DMS153 (cell line): Measurements from ENCODE around the gene CDH4.
A peak's percentile ranks its signal among the peaks of the same experiment; 100 is the strongest.

Experiments
- DNase-seq: peaks from one replicate; lab custom pipeline; 2025; lab: John Stamatoyannopoulos, UW

The CDH4 gene

GRCh38 chr20:61582196-61582923, 330.3 kb downstream of the CDH4 start:
- DNase-seq = no peak

- no peak for DNase-seq
Measured at GRCh38 chr20:61583356-61583755, 331.3 kb downstream of the CDH4 start.

DNA sequence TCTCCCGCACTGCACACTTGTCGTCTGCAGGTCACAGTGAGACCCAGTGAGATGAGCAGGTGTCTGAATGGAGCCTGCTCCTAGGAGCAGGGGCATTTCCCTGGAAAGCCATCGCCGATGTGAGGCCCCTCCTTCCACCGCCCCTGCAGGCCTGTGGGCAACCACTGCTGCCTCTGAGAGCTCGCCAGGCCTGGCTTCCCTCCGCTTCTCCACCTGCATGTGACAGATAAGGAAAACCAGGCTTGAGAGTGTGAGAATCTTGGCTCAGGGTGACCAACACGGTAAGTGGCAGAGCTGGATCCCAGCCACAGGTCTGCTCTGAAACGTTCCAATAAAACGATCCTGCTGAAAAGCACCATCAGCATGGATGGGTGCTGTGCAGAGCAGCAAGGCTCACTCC, 332.8 kb downstream of the CDH4 start:
- DNase-seq = no peak

- DNase-seq = no peak
Measured at GRCh38 chr20:61585764-61586163, 333.7 kb downstream of the CDH4 start.

DNA sequence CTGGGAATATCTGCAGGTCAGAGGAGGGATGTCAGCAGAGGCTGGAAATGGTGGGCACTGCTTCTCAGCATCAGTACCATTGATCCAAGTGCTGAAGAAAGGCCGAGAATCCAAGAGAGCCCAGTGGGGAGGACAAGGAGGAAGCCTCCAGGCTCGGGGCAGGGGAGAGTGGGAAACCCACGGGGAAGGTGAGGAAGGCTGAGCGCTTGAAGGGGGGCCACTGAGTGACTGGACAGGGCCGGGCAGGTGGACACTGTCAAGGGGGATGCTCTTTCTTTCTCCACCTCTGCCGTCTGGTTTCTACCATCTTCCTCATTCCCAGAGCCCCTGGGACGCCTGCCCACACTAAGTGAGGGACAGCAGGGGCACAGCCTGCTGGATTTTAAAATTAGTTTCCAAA, 335.0 kb downstream of the CDH4 start:
- DNase-seq = no peak

- DNase-seq = no peak
Measured at GRCh38 chr20:61587681-61588289, 335.7 kb downstream of the CDH4 start.

- no peak for DNase-seq
Measured at GRCh38 chr20:61588411-61589385, 336.6 kb downstream of the CDH4 start.

GRCh38 chr20:61590236-61590635, 338.2 kb downstream of the CDH4 start:
- no peak for DNase-seq

- DNase-seq = no peak
Measured at GRCh38 chr20:61593516-61593915, 341.5 kb downstream of the CDH4 start.

GRCh38 chr20:61594198-61594597, 342.1 kb downstream of the CDH4 start:
- DNase-seq = no peak

DNA sequence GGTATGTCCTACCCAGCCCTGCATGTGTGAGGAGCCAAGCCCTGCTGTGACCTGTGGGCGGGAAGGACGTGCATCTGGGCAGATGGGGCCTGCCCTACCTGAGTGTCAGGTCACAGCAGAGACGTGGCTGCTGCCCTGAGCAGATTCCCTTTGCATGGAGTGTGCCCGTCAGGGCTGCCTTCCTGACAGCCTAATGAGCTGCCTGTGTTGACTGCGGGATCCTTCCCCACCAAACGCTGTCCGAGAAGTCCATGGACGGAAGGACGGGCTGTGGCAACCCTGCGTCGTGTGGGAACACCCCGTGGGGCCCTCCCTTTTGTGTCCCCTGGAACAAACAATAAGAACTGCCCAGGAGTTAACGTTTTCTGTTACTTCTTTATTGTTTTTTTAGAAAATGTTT, 343.2 kb downstream of the CDH4 start:
- no peak for DNase-seq

GRCh38 chr20:61596687-61597330, 344.7 kb downstream of the CDH4 start:
- no peak for DNase-seq

- DNase-seq = no peak
Measured at GRCh38 chr20:61597996-61598395, 345.9 kb downstream of the CDH4 start.

DNA sequence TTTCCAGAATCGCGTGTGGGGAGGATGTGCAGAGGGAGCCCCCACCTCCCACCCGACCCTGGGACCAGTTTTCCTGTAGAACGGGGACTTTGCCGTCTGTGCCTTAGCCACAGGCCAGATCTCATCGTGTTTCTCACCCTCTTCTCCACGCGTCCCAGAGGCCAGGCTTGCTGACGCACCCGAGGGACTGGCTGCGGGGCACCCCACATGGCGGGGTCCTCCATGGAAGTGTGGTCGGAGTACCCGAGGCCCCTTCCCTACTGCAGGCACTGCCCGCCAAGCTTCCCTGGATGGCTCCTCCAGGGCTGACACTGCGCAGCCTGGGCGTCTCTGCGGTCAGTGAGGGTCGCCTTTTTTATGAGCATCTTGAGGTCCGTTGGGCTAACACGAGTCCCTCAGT, 346.5 kb downstream of the CDH4 start:
- DNase-seq = no peak

DNA sequence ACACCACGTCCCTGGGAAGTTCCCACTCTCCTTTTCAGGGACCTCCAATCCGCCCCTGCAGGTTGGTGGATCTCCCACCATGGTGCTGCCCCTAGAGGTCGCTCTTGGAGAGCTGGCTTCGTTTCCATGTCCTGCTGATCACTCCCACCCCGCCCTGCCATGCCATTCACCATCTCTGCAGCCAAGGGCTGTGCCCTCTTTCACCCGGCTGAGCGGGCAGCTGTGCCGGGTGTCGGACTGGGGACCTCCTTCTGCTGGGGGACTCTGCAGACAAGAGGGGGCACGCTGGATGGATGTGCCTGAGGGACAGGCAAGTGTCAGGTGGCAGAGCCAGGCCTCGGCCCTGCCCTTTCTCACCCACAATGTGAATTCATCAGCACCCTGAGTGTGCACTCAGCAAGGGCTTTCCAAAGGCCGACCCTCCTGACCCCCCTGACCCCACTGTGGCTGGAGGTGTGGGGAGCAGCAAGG, 347.0 kb downstream of the CDH4 start:
- no peak for DNase-seq

- peak; percentile 5 for DNase-seq
Measured at GRCh38 chr20:61599541-61599992, 347.5 kb downstream of the CDH4 start.

GRCh38 chr20:61600016-61600415, 348.0 kb downstream of the CDH4 start:
- no peak for DNase-seq

DNA sequence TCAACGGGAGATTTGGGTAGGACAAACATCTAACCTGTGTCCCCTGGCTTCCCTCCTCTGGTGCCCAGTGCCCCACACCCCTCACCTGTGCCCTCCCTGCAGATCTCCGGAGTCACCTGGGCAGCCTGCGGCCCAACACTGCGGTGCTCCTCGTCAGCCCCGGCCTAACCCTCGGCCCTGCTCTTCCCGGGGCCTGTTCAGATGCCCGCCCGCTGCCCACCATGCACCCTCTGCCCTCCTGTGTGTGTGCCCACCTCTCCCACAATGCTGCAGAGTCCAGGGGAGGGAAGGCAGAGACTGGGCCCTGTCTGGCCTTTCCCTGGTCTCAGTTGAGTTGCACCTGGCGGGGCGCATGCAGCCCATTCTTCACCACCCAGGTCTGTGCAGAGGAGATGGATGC, 349.3 kb downstream of the CDH4 start:
- DNase-seq = no peak

DNA sequence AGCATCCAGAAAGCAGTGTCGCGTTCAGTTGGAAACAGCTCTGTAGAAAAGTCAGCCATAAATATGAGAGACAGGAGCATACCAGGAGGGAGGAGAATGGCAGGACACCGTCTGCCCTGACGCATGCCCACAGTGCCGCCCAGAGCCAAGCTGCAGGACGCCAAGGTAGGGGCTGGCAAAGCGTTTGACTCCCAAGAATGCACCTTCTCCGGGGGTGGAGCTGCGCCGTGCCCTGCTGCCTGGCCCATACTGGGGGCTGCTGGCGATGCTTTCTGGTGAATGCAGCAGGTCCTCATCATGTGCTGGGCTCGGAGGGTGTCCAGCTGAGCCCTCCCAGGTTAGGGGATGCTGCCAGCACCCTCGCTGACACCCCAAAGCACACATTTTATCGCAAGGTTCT, 349.8 kb downstream of the CDH4 start:
- DNase-seq = no peak

DNA sequence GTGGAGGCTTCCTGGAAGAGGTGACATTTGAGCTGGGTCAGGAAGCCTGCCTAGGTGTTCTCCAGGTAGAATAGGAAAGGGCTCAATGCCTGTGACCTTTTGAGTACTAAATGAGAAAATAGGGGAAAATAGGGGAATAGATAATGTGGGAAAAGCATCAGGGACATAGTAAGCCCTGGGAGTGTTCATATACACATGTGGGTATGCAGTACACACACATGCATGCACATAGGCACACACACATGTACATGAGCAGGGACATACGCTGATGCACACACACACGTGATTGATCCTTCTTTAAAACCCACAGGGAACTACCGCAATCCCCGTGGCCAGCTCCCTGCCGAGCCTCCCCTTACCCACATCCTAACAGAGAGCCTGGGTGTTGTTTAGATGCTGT, 351.7 kb downstream of the CDH4 start:
- no peak for DNase-seq

DNA sequence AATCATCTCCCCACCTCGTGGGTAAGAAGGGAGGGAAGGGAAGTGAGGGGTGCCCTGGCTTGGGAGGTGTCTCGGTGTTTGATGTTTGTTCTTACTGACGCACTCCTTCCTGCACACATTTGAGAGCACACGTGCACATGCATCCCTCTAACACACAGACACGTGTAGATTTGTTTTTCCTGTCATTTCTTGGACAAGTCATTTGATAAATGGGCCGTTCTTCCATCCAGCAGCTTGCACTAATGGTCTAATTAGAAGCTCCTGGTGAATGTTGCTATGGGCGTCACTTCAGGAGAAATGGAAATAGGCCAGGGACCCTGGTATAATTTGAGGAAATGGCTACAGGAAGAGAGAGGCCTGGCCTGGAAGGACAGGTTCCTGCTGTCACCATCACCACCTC, 352.5 kb downstream of the CDH4 start:
- no peak for DNase-seq

DNA sequence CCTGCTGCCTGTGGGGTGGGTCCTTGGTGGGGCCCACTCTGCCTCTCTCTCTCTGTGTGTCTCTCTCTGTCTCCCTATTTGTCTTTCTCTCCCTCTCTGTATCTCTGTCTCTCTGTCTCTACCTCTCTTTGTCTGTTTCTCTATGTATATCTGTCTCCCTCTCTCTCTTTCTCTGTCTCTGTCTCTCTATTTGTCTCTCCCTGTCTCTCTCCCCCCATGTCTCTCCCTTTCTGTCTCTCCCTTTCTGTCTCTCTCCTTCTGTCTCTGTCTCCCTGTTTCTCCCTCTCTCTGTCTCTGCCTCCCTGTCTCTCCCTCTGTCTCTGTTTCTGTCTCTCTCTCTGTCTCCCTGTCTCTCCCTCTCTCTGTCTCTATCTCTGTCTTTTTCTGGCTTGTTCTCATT, 353.2 kb downstream of the CDH4 start:
- DNase-seq = no peak
